ENCODE measurements around the gene DPEP1. TPM values are rescaled to one million over a fixed set of nuclear protein-coding genes. Genes with fewer than 3 reads are reported as not detected.

Gene DPEP1
- total RNA-seq, 1 donor from 2014 or later = not detected

- H3K9me3 Mint-ChIP-seq (ENCODE audit: low read depth) = no peaks in the 10 kb centered on the region
- TF ChIP-seq CTCF (IDR thresholded peaks at IDR 0.05) = no peak
- H3K36me3 Mint-ChIP-seq (ENCODE audit: low read depth) = no peaks in the 10 kb centered on the region
- no peaks in the 10 kb centered on the region for H3K27me3 Mint-ChIP-seq (ENCODE audit: low read depth)
- no peak for DNase-seq (ENCODE audit: low spot score)
- peaks cover 4% of the 10 kb centered on the region for H3K4me1 Mint-ChIP-seq (ENCODE audit: low read depth)
- no peak overlapping the region for H3K4me3 Mint-ChIP-seq (ENCODE audit: unreplicated experiment)
- H3K27ac Mint-ChIP-seq (ENCODE audit: unreplicated experiment) = no peak overlapping the region
Observed at GRCh38 chr16:89596957-89597649, 16.3 kb upstream of the DPEP1 start.

- no peak for DNase-seq (ENCODE audit: low spot score)
- H3K4me3 Mint-ChIP-seq (ENCODE audit: unreplicated experiment) = no peak overlapping the region
- H3K4me1 Mint-ChIP-seq (ENCODE audit: low read depth) = peaks cover 15% of the 10 kb centered on the region
- H3K9me3 Mint-ChIP-seq (ENCODE audit: low read depth) = no peaks in the 10 kb centered on the region
- H3K27me3 Mint-ChIP-seq (ENCODE audit: low read depth) = no peaks in the 10 kb centered on the region
- H3K36me3 Mint-ChIP-seq (ENCODE audit: low read depth) = no peaks in the 10 kb centered on the region
- TF ChIP-seq CTCF (IDR thresholded peaks at IDR 0.05) = no peak
- no peak overlapping the region for H3K27ac Mint-ChIP-seq (ENCODE audit: unreplicated experiment)
Observed at GRCh38 chr16:89598199-89598598, 15.2 kb upstream of the DPEP1 start.

GRCh38 chr16:89599451-89599858 is 14.0 kb upstream of the DPEP1 start:
- no peak overlapping the region for H3K27ac Mint-ChIP-seq (ENCODE audit: unreplicated experiment)
- no peaks in the 10 kb centered on the region for H3K36me3 Mint-ChIP-seq (ENCODE audit: low read depth)
- no peak for DNase-seq (ENCODE audit: low spot score)
- no peak overlapping the region for H3K4me3 Mint-ChIP-seq (ENCODE audit: unreplicated experiment)
- peaks cover 15% of the 10 kb centered on the region for H3K4me1 Mint-ChIP-seq (ENCODE audit: low read depth)
- no peaks in the 10 kb centered on the region for H3K9me3 Mint-ChIP-seq (ENCODE audit: low read depth)
- peak; percentile 54 for TF ChIP-seq CTCF (IDR thresholded peaks at IDR 0.05)
- no peaks in the 10 kb centered on the region for H3K27me3 Mint-ChIP-seq (ENCODE audit: low read depth)

GRCh38 chr16:89599902-89600301 is 13.5 kb upstream of the DPEP1 start:
- Mint-ChIP-seq H3K27ac (ENCODE audit: unreplicated experiment) (no peak overlapping the region), H3K9me3 (ENCODE audit: low read depth) (no peaks in the 10 kb centered on the region), H3K4me3 (ENCODE audit: unreplicated experiment) (no peak overlapping the region), H3K27me3 (ENCODE audit: low read depth) (no peaks in the 10 kb centered on the region), H3K36me3 (ENCODE audit: low read depth) (no peaks in the 10 kb centered on the region), H3K4me1 (ENCODE audit: low read depth) (peaks cover 15% of the 10 kb centered on the region)
- DNase-seq (ENCODE audit: low spot score) = no peak
- TF ChIP-seq CTCF (IDR thresholded peaks at IDR 0.05) = no peak

GRCh38 chr16:89600427-89600826 is 13.0 kb upstream of the DPEP1 start:
- H3K9me3 Mint-ChIP-seq (ENCODE audit: low read depth) = no peaks in the 10 kb centered on the region
- H3K4me1 Mint-ChIP-seq (ENCODE audit: low read depth) = peaks cover 15% of the 10 kb centered on the region
- H3K27ac Mint-ChIP-seq (ENCODE audit: unreplicated experiment) = no peak overlapping the region
- no peak overlapping the region for H3K4me3 Mint-ChIP-seq (ENCODE audit: unreplicated experiment)
- H3K27me3 Mint-ChIP-seq (ENCODE audit: low read depth) = no peaks in the 10 kb centered on the region
- no peak for TF ChIP-seq CTCF (IDR thresholded peaks at IDR 0.05)
- DNase-seq (ENCODE audit: low spot score) = no peak
- no peaks in the 10 kb centered on the region for H3K36me3 Mint-ChIP-seq (ENCODE audit: low read depth)
